ENCODE data around the gene TMEM135.

The TMEM135 gene

DNA sequence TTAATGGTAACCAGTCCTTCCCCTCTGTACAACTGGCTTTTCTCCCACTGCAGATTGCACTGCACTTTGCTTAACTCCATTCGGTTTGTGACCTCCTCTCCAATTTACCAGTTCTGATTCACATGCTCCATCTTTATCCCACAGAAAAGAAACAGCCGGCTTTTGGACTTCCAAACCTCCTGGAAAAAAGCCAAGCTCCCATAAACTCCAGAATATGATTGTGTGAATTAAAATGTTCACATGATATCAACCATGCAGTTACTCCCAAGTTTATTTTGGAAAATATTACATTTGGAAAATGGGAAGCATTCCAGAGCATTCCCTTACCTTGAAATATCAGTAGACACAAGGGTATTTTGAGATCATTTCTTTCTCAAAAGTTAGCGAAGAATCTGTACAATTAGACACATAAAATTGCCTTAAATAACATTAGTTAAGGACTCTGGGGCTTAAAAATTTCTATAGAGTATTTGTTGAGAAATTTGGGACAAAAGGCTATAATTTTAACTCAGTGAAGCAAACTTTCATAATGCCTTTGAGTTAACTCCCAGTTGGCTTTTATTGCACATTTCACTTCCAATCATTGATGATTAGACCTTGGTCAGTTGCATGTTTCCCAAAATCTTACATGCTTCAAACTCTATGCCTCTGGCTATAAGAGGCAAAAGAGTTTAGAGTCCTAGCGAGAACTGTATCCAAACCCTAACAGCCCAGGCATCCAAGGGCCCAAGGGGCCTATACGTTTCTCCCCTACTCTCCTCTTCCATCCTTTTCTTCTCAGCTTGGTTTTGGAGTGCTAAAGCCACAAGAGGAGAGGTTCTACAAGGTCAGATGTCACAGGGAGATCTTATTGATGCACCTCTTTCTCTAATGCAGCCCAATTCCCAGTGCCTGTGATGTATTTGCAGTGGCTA, 23.6 kb upstream of the TMEM135 start:
- H3K4me2 ChIP-seq (ENCODE audit: low read length), result no peak overlapping the region
- H3K9ac ChIP-seq (ENCODE audit: low read length), result no peak overlapping the region
- TF ChIP-seq, protein P1, sequence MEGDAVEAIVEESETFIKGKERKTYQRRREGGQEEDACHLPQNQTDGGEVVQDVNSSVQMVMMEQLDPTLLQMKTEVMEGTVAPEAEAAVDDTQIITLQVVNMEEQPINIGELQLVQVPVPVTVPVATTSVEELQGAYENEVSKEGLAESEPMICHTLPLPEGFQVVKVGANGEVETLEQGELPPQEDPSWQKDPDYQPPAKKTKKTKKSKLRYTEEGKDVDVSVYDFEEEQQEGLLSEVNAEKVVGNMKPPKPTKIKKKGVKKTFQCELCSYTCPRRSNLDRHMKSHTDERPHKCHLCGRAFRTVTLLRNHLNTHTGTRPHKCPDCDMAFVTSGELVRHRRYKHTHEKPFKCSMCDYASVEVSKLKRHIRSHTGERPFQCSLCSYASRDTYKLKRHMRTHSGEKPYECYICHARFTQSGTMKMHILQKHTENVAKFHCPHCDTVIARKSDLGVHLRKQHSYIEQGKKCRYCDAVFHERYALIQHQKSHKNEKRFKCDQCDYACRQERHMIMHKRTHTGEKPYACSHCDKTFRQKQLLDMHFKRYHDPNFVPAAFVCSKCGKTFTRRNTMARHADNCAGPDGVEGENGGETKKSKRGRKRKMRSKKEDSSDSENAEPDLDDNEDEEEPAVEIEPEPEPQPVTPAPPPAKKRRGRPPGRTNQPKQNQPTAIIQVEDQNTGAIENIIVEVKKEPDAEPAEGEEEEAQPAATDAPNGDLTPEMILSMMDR (IDR thresholded peaks at IDR 0.05; ENCODE audit: low read length), result no peak
- TF ChIP-seq EZH2 (IDR thresholded peaks at IDR 0.05; ENCODE audit: borderline replicate concordance, low read length), result no peak
- H3K36me3 ChIP-seq (ENCODE audit: insufficient read depth, low read length), result no peaks in the 10 kb centered on the region
- H3K27me3 ChIP-seq (ENCODE audit: insufficient read depth, low read length), result no peaks in the 10 kb centered on the region
- H2AFZ ChIP-seq (ENCODE audit: low read length), result no peak overlapping the region
- H4K20me1 ChIP-seq (ENCODE audit: insufficient read depth, low read length), result no peaks in the 10 kb centered on the region
- H3K4me1 ChIP-seq (ENCODE audit: insufficient read depth, low read length, severe bottlenecking), result no peaks in the 10 kb centered on the region
- no peak overlapping the region for H3K27ac ChIP-seq (ENCODE audit: low read depth, low read length, poor library complexity, severe bottlenecking)
- H3K9me3 ChIP-seq (ENCODE audit: low read length), result no peaks in the 10 kb centered on the region
- no peaks in the 10 kb centered on the region for H3F3A ChIP-seq (ENCODE audit: insufficient read depth, low read length)
- H3K4me3 ChIP-seq (ENCODE audit: low read depth, low read length, poor library complexity, severe bottlenecking), result no peak overlapping the region
- no peaks in the 10 kb centered on the region for H3K9me2 ChIP-seq (ENCODE audit: low read depth, low read length)
- no peaks in the 10 kb centered on the region for H3K79me2 ChIP-seq (ENCODE audit: insufficient read depth, low read length)

DNA sequence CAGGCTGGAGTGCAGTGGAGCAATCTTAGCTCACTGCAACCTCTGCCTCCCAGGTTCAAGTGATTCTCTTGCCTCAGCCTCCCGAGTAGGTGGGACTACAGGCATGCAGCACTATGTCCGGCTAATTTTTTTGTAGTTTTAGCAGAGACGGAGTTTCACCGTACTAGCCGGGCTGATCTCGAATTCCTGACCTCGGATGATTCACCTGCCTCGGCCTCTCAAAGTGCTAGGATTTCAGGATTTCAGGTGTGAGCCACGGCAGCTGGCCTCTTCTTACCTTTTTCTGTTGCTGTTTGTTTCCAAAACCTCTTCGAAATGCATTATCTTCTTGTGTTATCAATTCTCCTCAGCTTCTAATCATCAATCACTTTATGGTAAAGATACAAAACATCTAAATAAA, 22.1 kb upstream of the TMEM135 start:
- no peak for TF ChIP-seq EZH2 (IDR thresholded peaks at IDR 0.05; ENCODE audit: borderline replicate concordance, low read length)
- TF ChIP-seq, protein P1 (IDR thresholded peaks at IDR 0.05; ENCODE audit: low read length), result no peak
- Histone ChIP-seq H3F3A (ENCODE audit: insufficient read depth, low read length) (no peaks in the 10 kb centered on the region), H3K27me3 (ENCODE audit: insufficient read depth, low read length) (no peaks in the 10 kb centered on the region), H3K27ac (ENCODE audit: low read depth, low read length, poor library complexity, severe bottlenecking) (no peak overlapping the region), H3K36me3 (ENCODE audit: insufficient read depth, low read length) (no peaks in the 10 kb centered on the region), H3K4me3 (ENCODE audit: low read depth, low read length, poor library complexity, severe bottlenecking) (no peak overlapping the region), H3K9me3 (ENCODE audit: low read length) (no peaks in the 10 kb centered on the region), H3K9me2 (ENCODE audit: low read depth, low read length) (no peaks in the 10 kb centered on the region), H3K79me2 (ENCODE audit: insufficient read depth, low read length) (no peaks in the 10 kb centered on the region), H3K4me1 (ENCODE audit: insufficient read depth, low read length, severe bottlenecking) (no peaks in the 10 kb centered on the region), H3K4me2 (ENCODE audit: low read length) (no peak overlapping the region), H3K9ac (ENCODE audit: low read length) (no peak overlapping the region), H2AFZ (ENCODE audit: low read length) (no peak overlapping the region), H4K20me1 (ENCODE audit: insufficient read depth, low read length) (no peaks in the 10 kb centered on the region)

DNA sequence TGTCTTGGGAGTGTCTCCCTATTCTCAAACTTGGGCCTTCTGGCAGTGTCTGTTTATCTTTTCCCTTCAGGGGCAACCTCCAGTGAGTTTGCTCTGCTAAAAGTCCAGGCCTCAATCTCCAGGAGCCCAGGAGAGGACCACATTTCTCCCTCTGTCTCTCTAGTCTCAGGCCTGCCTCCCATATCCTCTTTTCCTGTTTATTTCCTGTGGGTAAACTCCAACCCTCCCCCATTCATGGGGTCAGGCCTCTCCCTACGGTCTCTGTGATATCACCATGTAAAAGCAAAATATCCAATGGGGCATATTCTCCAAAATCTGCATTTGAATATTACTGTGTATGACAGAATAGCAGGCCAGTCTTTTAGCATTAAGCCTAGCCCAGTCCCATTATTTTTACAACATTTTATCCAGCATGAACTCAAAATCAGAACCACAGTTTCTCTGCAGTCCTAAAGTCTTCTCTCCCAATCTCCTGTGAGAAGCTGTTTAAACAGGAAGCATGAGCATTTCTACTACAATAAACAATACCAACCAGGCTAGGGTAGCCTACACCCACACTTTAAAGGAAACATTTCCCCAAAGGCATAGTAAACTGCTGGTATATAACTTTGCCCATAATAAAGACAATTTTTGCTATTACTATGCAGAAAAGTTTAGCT, 18.0 kb upstream of the TMEM135 start:
- no peaks in the 10 kb centered on the region for H3K4me1 ChIP-seq (ENCODE audit: insufficient read depth, low read length, severe bottlenecking)
- TF ChIP-seq, protein P1 (IDR thresholded peaks at IDR 0.05; ENCODE audit: low read length), result no peak
- TF ChIP-seq EZH2 (IDR thresholded peaks at IDR 0.05; ENCODE audit: borderline replicate concordance, low read length), result no peak
- H3K27ac ChIP-seq (ENCODE audit: low read depth, low read length, poor library complexity, severe bottlenecking), result no peak overlapping the region
- H3K4me3 ChIP-seq (ENCODE audit: low read depth, low read length, poor library complexity, severe bottlenecking), result no peak overlapping the region
- no peak overlapping the region for H3K4me2 ChIP-seq (ENCODE audit: low read length)
- H3K9ac ChIP-seq (ENCODE audit: low read length), result no peak overlapping the region
- H4K20me1 ChIP-seq (ENCODE audit: insufficient read depth, low read length), result no peaks in the 10 kb centered on the region
- no peaks in the 10 kb centered on the region for H3K9me3 ChIP-seq (ENCODE audit: low read length)
- H3F3A ChIP-seq (ENCODE audit: insufficient read depth, low read length), result no peaks in the 10 kb centered on the region
- no peaks in the 10 kb centered on the region for H3K79me2 ChIP-seq (ENCODE audit: insufficient read depth, low read length)
- no peaks in the 10 kb centered on the region for H3K36me3 ChIP-seq (ENCODE audit: insufficient read depth, low read length)
- no peak overlapping the region for H2AFZ ChIP-seq (ENCODE audit: low read length)
- no peaks in the 10 kb centered on the region; the same call in 1 of the 2 replicates for H3K9me2 ChIP-seq (ENCODE audit: low read depth, low read length)
- H3K27me3 ChIP-seq (ENCODE audit: insufficient read depth, low read length), result no peaks in the 10 kb centered on the region
